Measurements from ENCODE around the gene RGL2.

- TF ChIP-seq CTCF (IDR thresholded peaks at IDR 0.05) (no peak), POLR2AphosphoS5 (IDR thresholded peaks at IDR 0.05; ENCODE audit: low read depth, low read length) (peak; percentile 13), SIN3A (IDR thresholded peaks at IDR 0.05; ENCODE audit: borderline replicate concordance, insufficient read depth, low read depth, low read length) (no peak)
Measured at GRCh38 chr6:33273129-33273923, 25.4 kb downstream of the RGL2 start.
